Thyroid gland (tissue), 4 donors: ENCODE data around the gene SHROOM2.
"Not testable (repeated sequence)": the region's sequence is repeated elsewhere in the genome, so short reads cannot be mapped to it uniquely, and the experiment has no call there.

Experiments
- POLR2A ChIP-seq, 2 donors: fragments of 450-650 bp; IDR thresholded peaks; one replicate each; pipeline ENCODE4 v1.6.1; 2017; ENCODE audit warnings: antibody characterized with exemption in 2 of 2, mild to moderate bottlenecking in 2 of 2, moderate library complexity in 1 of 2
- TF ChIP-seq, protein P1 (sequence below), 6 experiments: fragments of 200-600 bp in 3 of 6; fragments of 450-650 bp in 3 of 6; sonication (generic) in 3 of 6; IDR thresholded peaks; one replicate each; pipeline ENCODE4 v1.5.1; 2016 to 2019; ENCODE audit warnings: antibody characterized with exemption in 6 of 6, mild to moderate bottlenecking in 2 of 6, inconsistent platforms in 1 of 6, moderate library complexity in 1 of 6

DNA sequence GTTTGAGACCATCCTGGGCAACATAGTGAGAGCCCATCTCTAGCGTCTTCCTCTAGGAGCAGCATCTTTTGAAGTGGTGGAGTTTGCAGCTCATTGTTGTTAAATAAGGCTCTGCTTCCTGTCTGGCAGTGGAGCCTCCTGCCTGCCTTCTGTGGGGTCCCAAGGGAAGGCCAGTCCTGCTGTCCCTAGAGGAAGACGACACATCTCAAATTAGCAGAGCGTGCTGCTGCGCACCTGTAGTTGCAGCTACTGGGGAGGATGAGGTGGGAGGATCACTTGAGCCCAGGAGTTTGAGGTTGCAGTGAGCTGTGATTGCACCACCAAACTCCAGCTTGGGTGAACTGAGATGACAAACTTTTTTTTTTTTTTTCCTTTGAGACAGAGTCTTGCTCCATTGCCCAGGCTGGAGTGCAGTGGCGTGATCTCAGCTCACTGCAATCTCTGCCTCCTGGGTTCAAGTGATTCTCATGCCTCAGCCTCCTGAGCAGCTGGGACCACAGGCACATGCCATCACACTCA lies 17.8 kb upstream of the SHROOM2 start:
- TF ChIP-seq, protein P1, sequence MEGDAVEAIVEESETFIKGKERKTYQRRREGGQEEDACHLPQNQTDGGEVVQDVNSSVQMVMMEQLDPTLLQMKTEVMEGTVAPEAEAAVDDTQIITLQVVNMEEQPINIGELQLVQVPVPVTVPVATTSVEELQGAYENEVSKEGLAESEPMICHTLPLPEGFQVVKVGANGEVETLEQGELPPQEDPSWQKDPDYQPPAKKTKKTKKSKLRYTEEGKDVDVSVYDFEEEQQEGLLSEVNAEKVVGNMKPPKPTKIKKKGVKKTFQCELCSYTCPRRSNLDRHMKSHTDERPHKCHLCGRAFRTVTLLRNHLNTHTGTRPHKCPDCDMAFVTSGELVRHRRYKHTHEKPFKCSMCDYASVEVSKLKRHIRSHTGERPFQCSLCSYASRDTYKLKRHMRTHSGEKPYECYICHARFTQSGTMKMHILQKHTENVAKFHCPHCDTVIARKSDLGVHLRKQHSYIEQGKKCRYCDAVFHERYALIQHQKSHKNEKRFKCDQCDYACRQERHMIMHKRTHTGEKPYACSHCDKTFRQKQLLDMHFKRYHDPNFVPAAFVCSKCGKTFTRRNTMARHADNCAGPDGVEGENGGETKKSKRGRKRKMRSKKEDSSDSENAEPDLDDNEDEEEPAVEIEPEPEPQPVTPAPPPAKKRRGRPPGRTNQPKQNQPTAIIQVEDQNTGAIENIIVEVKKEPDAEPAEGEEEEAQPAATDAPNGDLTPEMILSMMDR (IDR thresholded peaks at IDR 0.05), result not testable (repeated sequence)
- not testable (repeated sequence) for TF ChIP-seq POLR2A (IDR thresholded peaks at IDR 0.05)
